IPS DF 6.9 (cell line): Measurements from ENCODE around the gene CYTH1.

ENCODE experiments used
- DNase-seq: peaks from one replicate; pipeline ENCODE4 v3.0.0-alpha.2; 2013; ENCODE audit warnings: low read depth, low spot score
- H3K27ac ChIP-seq: one replicate; pipeline ENCODE4 v1.5.1; 2013; ENCODE audit warnings: low read length, control low read depth
- H3K27me3 ChIP-seq: 2 replicates; pipeline ENCODE4 v1.6.1; 2013; ENCODE audit warnings: mild to moderate bottlenecking, low read length; ENCODE audit not compliant: control insufficient read depth, insufficient read depth
- H3K36me3 ChIP-seq: 2 replicates; pipeline ENCODE4 v1.6.1; 2013; ENCODE audit warnings: low read length; ENCODE audit not compliant: control insufficient read depth, insufficient read depth
- H3K4me1 ChIP-seq: 2 replicates; pipeline ENCODE4 v1.6.1; 2013; ENCODE audit warnings: low read length; ENCODE audit not compliant: control insufficient read depth, insufficient read depth
- H3K4me3 ChIP-seq: 2 replicates; pipeline ENCODE4 v1.5.1; 2013; ENCODE audit warnings: mild to moderate bottlenecking, low read length
- H3K9me3 ChIP-seq: 2 replicates; pipeline ENCODE4 v1.6.1; 2013; ENCODE audit warnings: low read length, inconsistent platforms; ENCODE audit not compliant: control insufficient read depth, insufficient read depth
- WGBS: extraction: QIAGEN DNeasy Blood & Tissue Kit; methylation state at CpG from one replicate; pipeline ENCODE4 v1.1.7; 2013; ENCODE audit warnings: mixed read lengths, missing lambda C conversion rate; ENCODE audit not compliant: insufficient read length, insufficient coverage; 5-methylcytosine and 5-hydroxymethylcytosine counted together

Gene CYTH1

DNA sequence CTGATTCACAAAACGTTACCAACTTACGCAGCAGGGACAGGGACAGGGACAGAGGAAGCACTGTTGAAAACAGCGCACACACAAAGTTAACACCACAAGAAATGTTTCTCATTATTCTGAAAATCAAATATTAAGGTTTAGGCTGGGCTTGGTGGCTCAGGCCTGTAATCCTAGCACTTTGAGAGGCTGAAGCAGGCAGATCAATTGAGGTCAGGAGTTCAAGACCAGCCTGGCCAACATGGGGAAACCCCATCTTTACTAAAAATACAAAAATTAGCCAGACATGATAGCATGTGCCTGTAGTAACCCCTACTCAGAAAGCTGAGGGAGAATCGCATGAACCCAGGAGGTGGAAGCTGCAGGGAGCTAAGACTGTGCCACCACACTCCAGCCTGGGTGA lies 4.2 kb downstream of the CYTH1 start:
- Histone ChIP-seq H3K27ac (no peak overlapping the region), H3K9me3 (no peaks in the 10 kb centered on the region), H3K4me3 (no peak overlapping the region), H3K4me1 (peaks cover 2% of the 10 kb centered on the region; the same call in 1 of the 2 replicates), H3K36me3 (peaks cover 4% of the 10 kb centered on the region; the same call in 1 of the 2 replicates), H3K27me3 (no peaks in the 10 kb centered on the region)
- DNase-seq: no peak
- no CpG with 5 or more reads among the region's 4 CpGs for WGBS

DNA sequence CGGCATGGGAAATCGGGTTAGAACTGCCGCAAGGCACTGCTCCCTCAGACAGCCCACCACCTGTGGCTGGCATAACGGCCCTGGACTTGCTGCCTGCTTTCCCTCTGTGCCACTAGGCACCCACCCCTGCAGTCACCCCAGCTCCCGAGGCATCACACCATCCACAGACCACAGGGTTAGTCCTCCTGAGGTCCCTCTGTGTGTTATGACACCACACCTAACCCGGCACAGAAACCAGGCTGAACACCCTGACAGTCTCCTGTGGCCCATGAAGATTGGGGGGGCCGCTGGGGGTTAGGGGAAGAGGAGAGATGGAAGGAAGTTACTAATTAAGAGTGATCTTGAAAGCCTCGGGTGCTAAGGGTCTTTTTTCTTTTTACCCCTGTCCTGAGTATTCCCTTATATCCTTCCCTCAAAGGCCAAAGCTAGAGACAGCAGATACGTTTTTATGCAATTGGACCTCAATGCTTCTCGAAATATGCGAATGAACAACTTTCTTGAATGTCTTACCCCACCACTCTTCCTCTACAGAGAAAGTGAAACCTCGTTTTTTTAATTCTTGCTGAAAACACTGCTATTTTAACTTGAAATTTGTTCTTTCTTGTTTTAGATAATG lies 7.0 kb downstream of the CYTH1 start:
- Histone ChIP-seq H3K9me3 (no peaks in the 10 kb centered on the region), H3K4me1 (peaks cover 2% of the 10 kb centered on the region; the same call in 1 of the 2 replicates), H3K27ac (no peak overlapping the region), H3K36me3 (no peaks in the 10 kb centered on the region), H3K27me3 (no peaks in the 10 kb centered on the region), H3K4me3 (no peak overlapping the region)
- WGBS: no CpG with 5 or more reads among the region's 12 CpGs
- no peak for DNase-seq

DNA sequence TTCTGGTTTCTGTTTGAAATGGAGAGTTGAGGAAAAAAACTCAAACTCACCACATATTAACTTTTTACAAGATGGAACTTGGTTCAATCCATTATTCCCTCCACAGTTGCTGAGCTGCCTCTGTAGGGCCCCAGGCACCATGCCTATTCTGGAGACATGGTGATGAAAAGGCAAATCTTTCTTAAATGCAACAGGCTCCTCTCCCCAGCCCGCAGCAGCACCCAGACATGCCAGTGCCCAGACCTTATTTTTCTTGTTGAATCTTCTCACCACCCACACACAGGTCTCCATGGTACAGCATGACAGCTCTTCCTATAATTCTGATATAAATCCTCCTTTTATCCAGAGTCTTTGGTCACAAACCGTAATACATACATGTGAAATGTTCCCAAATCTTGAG lies 7.6 kb downstream of the CYTH1 start:
- H3K4me3 ChIP-seq: no peak overlapping the region
- no peak for DNase-seq
- no peak overlapping the region for H3K27ac ChIP-seq
- H3K4me1 ChIP-seq: peaks cover 2% of the 10 kb centered on the region; the same call in 1 of the 2 replicates
- no peaks in the 10 kb centered on the region for H3K9me3 ChIP-seq
- H3K27me3 ChIP-seq: no peaks in the 10 kb centered on the region
- no peaks in the 10 kb centered on the region for H3K36me3 ChIP-seq
- no CpG with 5 or more reads among the region's 2 CpGs for WGBS

DNA sequence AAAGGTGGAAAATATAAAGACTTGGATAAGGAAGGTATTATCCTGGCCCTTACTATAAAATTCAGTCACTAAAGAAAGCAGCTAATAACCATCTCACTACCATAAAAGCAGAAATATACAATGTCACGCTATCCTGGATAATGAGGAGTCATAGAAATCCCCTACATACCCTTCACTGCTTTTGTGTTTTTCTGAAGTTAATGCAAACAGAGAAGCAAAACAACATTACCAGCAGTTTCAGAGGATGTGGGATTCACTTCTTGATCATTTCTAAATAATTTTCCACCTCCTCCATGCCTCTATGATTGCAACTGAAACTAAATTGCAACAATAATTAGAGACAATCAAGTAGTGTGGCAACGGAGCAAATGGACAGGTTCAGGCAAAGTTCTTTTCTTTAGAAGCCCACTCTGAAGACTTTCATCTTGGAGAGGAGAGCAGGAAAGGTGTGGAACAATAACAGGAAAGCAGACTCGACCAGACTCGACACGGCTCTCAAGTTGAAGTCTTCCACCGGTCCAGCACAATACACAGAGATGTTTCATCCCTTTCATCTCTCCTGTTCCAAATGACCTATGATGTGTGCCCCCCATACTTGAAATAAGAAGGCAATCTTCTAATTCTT lies 10.2 kb downstream of the CYTH1 start:
- DNase-seq: no peak
- Histone ChIP-seq H3K27me3 (no peaks in the 10 kb centered on the region), H3K4me1 (peaks cover 2% of the 10 kb centered on the region; the same call in 1 of the 2 replicates), H3K36me3 (no peaks in the 10 kb centered on the region), H3K4me3 (no peak overlapping the region), H3K9me3 (no peaks in the 10 kb centered on the region), H3K27ac (no peak overlapping the region)
- WGBS: no CpG with 5 or more reads among the region's 6 CpGs

DNA sequence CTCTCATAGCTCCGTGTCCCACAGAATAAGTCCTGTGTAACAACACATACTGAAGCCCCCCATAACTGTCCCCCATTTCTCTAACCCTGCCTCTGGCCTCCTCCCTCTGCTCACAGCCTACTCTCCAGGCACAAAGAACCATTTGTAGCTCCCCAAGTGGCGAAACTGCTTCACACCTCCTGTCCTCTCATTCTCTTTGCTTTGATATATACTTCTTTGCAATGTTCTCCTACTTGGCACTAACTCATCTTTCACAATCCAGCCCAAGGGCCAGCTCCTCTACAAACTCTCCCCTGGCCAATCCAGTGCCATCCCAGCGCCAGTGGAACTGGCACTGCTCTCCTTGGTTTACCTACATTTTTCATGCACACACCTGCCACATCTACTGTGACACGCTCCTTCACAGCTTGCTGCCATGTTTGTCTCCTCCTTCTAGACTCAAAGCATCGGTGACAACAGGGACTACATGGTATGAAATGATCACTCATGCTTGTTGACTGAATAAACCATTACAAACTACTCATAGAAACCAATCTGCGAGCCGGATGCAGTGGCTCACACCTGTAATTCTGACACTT lies 12.8 kb downstream of the CYTH1 start:
- WGBS: no CpG with 5 or more reads among the region's 7 CpGs
- Histone ChIP-seq H3K27me3 (no peaks in the 10 kb centered on the region), H3K4me1 (no peaks in the 10 kb centered on the region), H3K36me3 (no peaks in the 10 kb centered on the region), H3K9me3 (no peaks in the 10 kb centered on the region), H3K27ac (no peak overlapping the region), H3K4me3 (no peak overlapping the region)
- DNase-seq: no peak

DNA sequence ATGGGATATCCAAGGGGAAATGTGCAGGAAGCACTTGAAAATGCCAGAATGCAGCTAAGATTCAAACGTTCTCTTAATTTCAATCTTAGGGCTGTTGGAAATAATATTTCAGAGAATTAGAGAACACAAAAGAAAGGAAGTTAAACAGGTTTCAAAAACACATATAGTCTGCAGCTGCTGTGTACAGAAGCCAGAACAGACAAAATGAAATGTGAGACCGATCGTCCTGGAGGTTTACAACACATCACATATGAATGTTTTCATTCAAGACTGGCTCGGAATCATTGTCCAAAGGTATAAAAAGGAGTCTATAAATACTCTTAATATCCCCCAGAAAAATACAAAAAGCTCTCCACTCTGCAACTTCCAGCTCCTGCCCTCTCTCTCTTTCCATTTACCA lies 14.3 kb downstream of the CYTH1 start:
- Histone ChIP-seq H3K9me3 (no peaks in the 10 kb centered on the region), H3K27ac (no peak overlapping the region), H3K4me3 (no peak overlapping the region), H3K36me3 (no peaks in the 10 kb centered on the region), H3K4me1 (no peaks in the 10 kb centered on the region), H3K27me3 (no peaks in the 10 kb centered on the region)
- no CpG with 5 or more reads among the region's 4 CpGs for WGBS
- DNase-seq: no peak

DNA sequence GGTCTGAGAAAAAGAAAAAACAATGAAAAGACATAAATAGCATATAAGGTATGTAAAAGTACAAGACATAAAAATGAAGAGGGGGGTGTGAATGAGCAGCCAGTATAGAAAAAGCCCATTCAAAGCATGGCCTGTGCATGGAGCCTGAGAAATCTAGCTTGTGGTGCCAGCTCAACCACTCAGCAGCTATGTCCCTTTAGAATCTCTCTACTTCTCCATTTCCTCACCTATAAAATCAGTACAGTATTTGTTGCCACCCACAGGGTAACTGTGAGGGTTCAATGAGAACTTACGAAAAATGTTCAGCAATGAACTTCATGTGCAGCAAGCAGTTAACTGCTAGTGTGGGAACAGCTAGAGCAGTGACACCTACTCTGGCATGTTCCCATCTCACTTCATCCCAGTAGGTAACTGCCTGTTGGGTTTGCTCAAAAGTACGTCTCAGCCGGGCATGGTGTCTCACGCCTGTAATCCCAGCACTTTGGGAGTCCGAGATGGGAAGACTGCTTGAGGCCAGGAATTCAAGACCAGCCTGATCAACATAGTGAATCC lies 15.3 kb downstream of the CYTH1 start:
- Histone ChIP-seq H3K27me3 (no peaks in the 10 kb centered on the region), H3K9me3 (no peaks in the 10 kb centered on the region), H3K27ac (no peak overlapping the region), H3K4me3 (no peak overlapping the region), H3K4me1 (no peaks in the 10 kb centered on the region), H3K36me3 (no peaks in the 10 kb centered on the region)
- DNase-seq: no peak
- no CpG with 5 or more reads among the region's 5 CpGs for WGBS

DNA sequence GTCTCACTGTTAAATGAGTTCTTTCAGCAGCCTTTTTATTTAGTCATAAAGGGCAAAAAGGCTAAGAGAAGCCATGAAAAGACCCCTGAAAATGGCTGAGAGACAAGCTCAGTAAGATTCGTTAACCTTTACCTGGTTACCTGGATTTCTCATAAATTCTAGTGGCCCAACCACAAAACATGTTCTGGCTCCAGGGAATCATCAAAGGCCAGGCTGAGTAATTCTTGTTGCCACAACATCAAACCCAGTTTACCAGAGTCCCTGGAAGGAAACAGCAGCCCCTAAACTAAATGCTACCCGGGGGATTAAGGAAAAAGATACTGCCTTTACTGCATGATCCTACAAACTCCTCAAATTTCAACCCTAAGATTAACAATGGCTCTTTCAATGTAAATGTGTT lies 15.8 kb downstream of the CYTH1 start:
- WGBS: no CpG with 5 or more reads among the region's 2 CpGs
- Histone ChIP-seq H3K27me3 (no peaks in the 10 kb centered on the region), H3K9me3 (no peaks in the 10 kb centered on the region), H3K27ac (no peak overlapping the region), H3K4me3 (no peak overlapping the region), H3K36me3 (no peaks in the 10 kb centered on the region), H3K4me1 (no peaks in the 10 kb centered on the region)
- DNase-seq: no peak

DNA sequence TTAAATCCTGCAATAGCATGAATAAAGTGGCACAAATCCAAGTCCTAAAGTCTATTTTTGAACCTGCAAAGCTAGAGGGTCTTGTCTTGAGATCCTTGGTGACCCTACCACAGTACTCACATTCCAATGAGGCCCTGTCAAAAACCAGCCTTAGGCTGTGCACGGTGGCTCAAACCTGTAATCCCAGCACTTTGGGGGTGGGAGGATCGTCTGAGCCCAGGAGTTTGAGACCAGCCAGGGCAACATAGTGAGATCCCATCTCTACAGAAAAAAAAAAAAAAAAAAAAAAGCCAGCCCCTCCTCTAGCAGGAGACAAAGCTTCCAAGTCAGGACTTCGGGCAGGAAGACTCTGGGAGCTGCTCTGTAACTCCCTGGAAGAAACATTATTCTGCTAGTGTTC lies 16.3 kb downstream of the CYTH1 start:
- Histone ChIP-seq H3K27ac (no peak overlapping the region), H3K9me3 (no peaks in the 10 kb centered on the region), H3K36me3 (no peaks in the 10 kb centered on the region), H3K4me3 (no peak overlapping the region), H3K27me3 (no peaks in the 10 kb centered on the region), H3K4me1 (no peaks in the 10 kb centered on the region)
- no CpG with 5 or more reads among the region's 3 CpGs for WGBS
- no peak for DNase-seq

DNA sequence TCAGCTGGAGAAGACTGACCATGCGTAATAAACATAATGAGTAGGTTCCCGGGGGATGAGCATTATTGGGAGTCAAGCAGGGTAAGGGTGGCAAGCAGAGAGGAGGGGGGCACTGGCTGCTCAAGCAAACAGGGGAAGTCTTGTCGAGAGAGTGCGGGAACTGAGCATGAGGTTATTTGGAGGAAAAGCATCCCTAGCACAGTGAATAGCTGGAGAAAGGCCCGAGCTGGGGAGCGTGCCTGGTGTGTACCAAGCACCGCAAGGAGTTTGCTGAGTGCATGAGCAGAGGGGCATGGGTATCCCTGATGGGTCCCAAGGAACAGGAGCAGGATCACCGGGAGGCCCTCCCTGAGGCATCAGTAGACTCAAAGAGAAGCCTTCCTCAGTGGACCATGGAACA lies 17.2 kb downstream of the CYTH1 start:
- Histone ChIP-seq H3K4me1 (no peaks in the 10 kb centered on the region), H3K36me3 (no peaks in the 10 kb centered on the region), H3K9me3 (no peaks in the 10 kb centered on the region), H3K4me3 (no peak overlapping the region), H3K27me3 (no peaks in the 10 kb centered on the region), H3K27ac (no peak overlapping the region)
- DNase-seq: no peak
- WGBS: no CpG with 5 or more reads among the region's 8 CpGs
